Stimulated activated effector memory CD8-positive, alpha-beta T cell treated with anti-CD3 and anti-CD28 coated beads, Interleukin-12 subunit alpha, Interleukin-12 subunit beta, amount 100 ng/mL, for 72 hours (primary cell): Measurements from ENCODE around the gene MYH14.

Experiments
- ATAC-seq: fragments of 150-1000 bp; cut with Tn5 transposase; 2 replicates; pipeline ENCODE4 v1.10.0; 2021
- DNase-seq, 2 donors: peaks; one replicate each; pipeline ENCODE4 v3.0.0; 2021 to 2022; ENCODE audit warnings: low spot score in 2 of 2
- H3K27ac Mint-ChIP-seq: one replicate; pipeline ENCODE4 v1.8.0; 2022; ENCODE audit warnings: mild to moderate bottlenecking, mixed read lengths
- H3K36me3 Mint-ChIP-seq: one replicate; pipeline ENCODE4 v1.8.0; 2022; ENCODE audit warnings: mild to moderate bottlenecking, mixed read lengths
- H3K4me1 Mint-ChIP-seq: one replicate; pipeline ENCODE4 v1.8.0; 2022; ENCODE audit warnings: mixed read lengths
- H3K4me3 Mint-ChIP-seq: one replicate; pipeline ENCODE4 v1.8.0; 2022; ENCODE audit warnings: mild to moderate bottlenecking, mixed read lengths
- H3K9me3 Mint-ChIP-seq: one replicate; pipeline ENCODE4 v1.8.0; 2022; ENCODE audit warnings: mixed read lengths

MYH14 gene

GRCh38 chr19:50301607-50301971 lies 98.2 kb downstream of the MYH14 start:
- no peaks in the 10 kb centered on the region for H3K36me3 Mint-ChIP-seq
- no peak overlapping the region for H3K4me3 Mint-ChIP-seq
- ATAC-seq, result no peak

GRCh38 chr19:50303558-50303957 lies 100.1 kb downstream of the MYH14 start:
- no peak overlapping the region for H3K4me3 Mint-ChIP-seq
- H3K9me3 Mint-ChIP-seq, result no peaks in the 10 kb centered on the region
- no peak for ATAC-seq
- peaks cover 9% of the 10 kb centered on the region for H3K4me1 Mint-ChIP-seq
- no peak overlapping the region for H3K27ac Mint-ChIP-seq
- no peaks in the 10 kb centered on the region for H3K36me3 Mint-ChIP-seq
- DNase-seq, result no peak

More at GRCh38 chr19:50301607-50301971, 98.2 kb downstream of the MYH14 start:
- no peak for DNase-seq
- Mint-ChIP-seq H3K4me1 (peaks cover 9% of the 10 kb centered on the region), H3K27ac (no peak overlapping the region), H3K9me3 (no peaks in the 10 kb centered on the region)

GRCh38 chr19:50308991-50309390 lies 105.6 kb downstream of the MYH14 start:
- H3K36me3 Mint-ChIP-seq, result no peaks in the 10 kb centered on the region
- no peaks in the 10 kb centered on the region for H3K4me1 Mint-ChIP-seq
- no peaks in the 10 kb centered on the region for H3K9me3 Mint-ChIP-seq
- no peak for ATAC-seq
- no peak for DNase-seq
- no peak overlapping the region for H3K4me3 Mint-ChIP-seq
- H3K27ac Mint-ChIP-seq, result no peak overlapping the region

GRCh38 chr19:50309396-50310125 lies 106.1 kb downstream of the MYH14 start:
- Mint-ChIP-seq H3K9me3 (no peaks in the 10 kb centered on the region), H3K4me1 (peaks cover 5% of the 10 kb centered on the region), H3K4me3 (no peak overlapping the region), H3K27ac (no peak overlapping the region), H3K36me3 (no peaks in the 10 kb centered on the region)
- no peak for ATAC-seq
- no peak for DNase-seq

GRCh38 chr19:50310759-50311465 lies 107.5 kb downstream of the MYH14 start:
- Mint-ChIP-seq H3K27ac (no peak overlapping the region), H3K9me3 (no peaks in the 10 kb centered on the region), H3K4me3 (no peak overlapping the region), H3K4me1 (peaks cover 17% of the 10 kb centered on the region), H3K36me3 (no peaks in the 10 kb centered on the region)
- ATAC-seq, result no peak
- no peak for DNase-seq

GRCh38 chr19:50311723-50312635 lies 108.6 kb downstream of the MYH14 start:
- ATAC-seq, result no peak
- Mint-ChIP-seq H3K36me3 (no peaks in the 10 kb centered on the region), H3K4me3 (no peak overlapping the region), H3K4me1 (peaks cover 21% of the 10 kb centered on the region), H3K27ac (no peak overlapping the region), H3K9me3 (no peaks in the 10 kb centered on the region)
- no peak for DNase-seq

GRCh38 chr19:50312967-50313811 lies 109.8 kb downstream of the MYH14 start:
- H3K4me3 Mint-ChIP-seq, result no peak overlapping the region
- no peaks in the 10 kb centered on the region for H3K9me3 Mint-ChIP-seq
- no peaks in the 10 kb centered on the region for H3K36me3 Mint-ChIP-seq
- DNase-seq (no peak), ATAC-seq (no peak)
- peaks cover 21% of the 10 kb centered on the region for H3K4me1 Mint-ChIP-seq
- H3K27ac Mint-ChIP-seq, result no peak overlapping the region

- Mint-ChIP-seq H3K27ac (no peak overlapping the region), H3K36me3 (no peaks in the 10 kb centered on the region), H3K4me3 (no peak overlapping the region), H3K9me3 (no peaks in the 10 kb centered on the region), H3K4me1 (peaks cover 21% of the 10 kb centered on the region)
- ATAC-seq (no peak), DNase-seq (no peak)
These were observed 110.6 kb downstream of the MYH14 start for GRCh38 chr19:50313812-50314536.

- ATAC-seq (no peak), DNase-seq (no peak)
- H3K27ac Mint-ChIP-seq, result no peak overlapping the region
- no peaks in the 10 kb centered on the region for H3K36me3 Mint-ChIP-seq
- H3K4me3 Mint-ChIP-seq, result peak overlapping the region; percentile 24
- peaks cover 21% of the 10 kb centered on the region for H3K4me1 Mint-ChIP-seq
- no peaks in the 10 kb centered on the region for H3K9me3 Mint-ChIP-seq
These were observed 111.6 kb downstream of the MYH14 start for GRCh38 chr19:50314724-50315708.

GRCh38 chr19:50315773-50316448 lies 112.5 kb downstream of the MYH14 start:
- DNase-seq, result no peak
- Mint-ChIP-seq H3K4me1 (peaks cover 21% of the 10 kb centered on the region), H3K36me3 (no peaks in the 10 kb centered on the region), H3K4me3 (peak overlapping the region; percentile 24), H3K9me3 (no peaks in the 10 kb centered on the region), H3K27ac (no peak overlapping the region)
- ATAC-seq, result peak; percentile 53

- Mint-ChIP-seq H3K4me3 (no peak overlapping the region), H3K4me1 (peaks cover 21% of the 10 kb centered on the region), H3K36me3 (peaks cover 1% of the 10 kb centered on the region), H3K9me3 (no peaks in the 10 kb centered on the region), H3K27ac (no peak overlapping the region)
- ATAC-seq, result no peak
- no peak for DNase-seq
These were observed 113.7 kb downstream of the MYH14 start for GRCh38 chr19:50317115-50317514.

- H3K4me3 Mint-ChIP-seq, result no peak overlapping the region
- peaks cover 6% of the 10 kb centered on the region for H3K36me3 Mint-ChIP-seq
- no peaks in the 10 kb centered on the region for H3K9me3 Mint-ChIP-seq
- DNase-seq (no peak), ATAC-seq (no peak)
- no peak overlapping the region for H3K27ac Mint-ChIP-seq
- H3K4me1 Mint-ChIP-seq, result peaks cover 21% of the 10 kb centered on the region
These were observed 115.0 kb downstream of the MYH14 start for GRCh38 chr19:50318438-50318837.

- H3K27ac Mint-ChIP-seq, result no peak overlapping the region
- DNase-seq, result no peak
- no peak for ATAC-seq
- H3K36me3 Mint-ChIP-seq, result peaks cover 7% of the 10 kb centered on the region
- H3K9me3 Mint-ChIP-seq, result no peaks in the 10 kb centered on the region
- H3K4me1 Mint-ChIP-seq, result peaks cover 20% of the 10 kb centered on the region
- no peak overlapping the region for H3K4me3 Mint-ChIP-seq
These were observed 115.7 kb downstream of the MYH14 start for GRCh38 chr19:50319156-50319555.
